IPS DF 4.7 (cell line): ENCODE measurements around the gene EVI5L.
"Not testable (repeated sequence)": the region's sequence is repeated elsewhere in the genome, so short reads cannot be mapped to it uniquely, and the experiment has no call there.

Source experiments
- DNase-seq: peaks from one replicate; pipeline ENCODE4 v3.0.0-alpha.2; 2013; ENCODE audit warnings: low spot score; ENCODE audit errors: extremely low read depth

The EVI5L gene

GRCh38 chr19:7816040-7816439, 14.0 kb upstream of the EVI5L start:
- DNase-seq, result not testable (repeated sequence)

DNA sequence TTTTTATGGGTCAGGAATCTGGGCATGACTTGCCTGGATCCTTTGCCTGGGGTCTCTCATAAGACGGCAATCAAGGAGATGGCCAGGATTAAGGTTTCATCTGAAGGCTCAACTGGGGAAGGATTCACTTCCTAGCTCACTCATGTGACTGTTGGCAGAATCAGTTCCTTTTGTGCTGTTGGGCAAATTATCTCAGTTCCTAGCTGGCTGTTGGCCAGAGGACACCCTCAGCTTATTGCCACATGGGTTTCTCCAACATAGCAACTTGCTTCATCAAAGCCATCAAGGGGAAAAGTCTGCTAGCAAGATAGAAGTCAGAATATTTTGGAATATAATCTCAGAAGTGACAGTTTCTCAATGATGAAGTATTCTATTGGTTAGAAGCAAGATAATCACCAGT, 12.2 kb upstream of the EVI5L start:
- DNase-seq, result no peak

GRCh38 chr19:7818806-7819205, 11.2 kb upstream of the EVI5L start:
- DNase-seq, result no peak

DNA sequence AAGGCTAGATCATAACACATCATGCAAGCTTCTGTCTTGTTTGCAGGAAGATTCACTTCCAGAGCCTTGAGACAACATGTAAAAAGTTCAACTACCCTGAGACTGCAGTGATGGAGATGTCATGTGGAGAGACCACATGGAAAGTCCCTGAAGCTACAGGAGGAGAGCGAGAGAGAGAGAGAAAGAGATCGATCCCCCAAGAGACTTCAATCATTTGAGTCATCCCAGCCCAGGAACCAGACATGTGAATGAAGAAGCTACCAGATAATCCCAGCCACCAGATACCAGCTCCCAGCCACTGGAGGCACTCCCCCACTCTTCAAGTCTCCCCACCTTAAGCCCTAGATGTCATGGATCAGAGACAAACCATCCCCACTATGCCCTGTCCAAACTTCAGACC, 10.7 kb upstream of the EVI5L start:
- no peak for DNase-seq

DNA sequence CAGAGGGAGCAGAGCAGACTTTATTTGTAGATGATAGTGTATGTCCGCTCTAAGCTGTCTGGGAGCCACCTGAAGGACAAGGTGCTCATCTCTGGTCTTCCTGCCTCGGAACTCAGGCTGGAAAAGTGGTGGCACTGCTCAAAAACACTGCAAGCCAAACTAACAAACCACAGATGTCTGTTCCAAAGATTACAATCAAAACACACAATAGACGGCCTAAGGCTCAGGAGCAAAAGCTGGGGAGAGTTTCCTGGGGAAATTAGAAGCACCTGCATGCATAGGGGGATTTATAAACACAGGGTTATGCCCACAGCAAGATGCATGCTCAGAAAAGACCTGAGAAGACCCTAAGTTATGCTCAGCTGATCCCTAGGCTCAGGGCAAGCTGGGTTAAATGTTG, 9.4 kb upstream of the EVI5L start:
- no peak for DNase-seq

DNA sequence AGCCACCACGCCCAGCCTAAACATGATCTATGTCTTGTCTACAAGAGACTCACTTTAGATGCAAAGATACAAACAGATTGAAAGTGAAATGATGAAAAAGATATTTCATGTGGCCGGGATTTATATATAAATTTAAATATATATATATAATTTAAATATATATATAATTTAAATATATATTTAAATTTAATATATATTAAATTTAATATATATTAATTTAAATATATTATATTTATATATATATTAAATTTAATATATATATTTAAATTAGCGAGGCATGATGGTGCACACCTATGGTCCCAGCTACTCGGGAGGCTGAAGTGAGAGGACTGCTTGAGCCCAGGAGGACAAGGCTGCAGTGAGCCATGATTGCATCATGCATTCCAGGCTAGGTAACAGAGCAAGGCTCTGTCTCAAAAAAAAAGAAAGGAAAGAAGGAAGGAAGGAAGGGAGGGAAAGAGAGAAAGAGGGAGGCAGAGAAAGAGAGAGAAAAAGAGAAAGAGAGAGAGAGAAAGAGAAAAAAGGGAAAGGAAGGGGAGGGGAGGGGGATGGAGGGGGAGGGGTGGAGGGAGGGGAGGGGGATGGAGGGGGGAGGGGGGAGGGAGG, 7.0 kb upstream of the EVI5L start:
- DNase-seq, result no peak

DNA sequence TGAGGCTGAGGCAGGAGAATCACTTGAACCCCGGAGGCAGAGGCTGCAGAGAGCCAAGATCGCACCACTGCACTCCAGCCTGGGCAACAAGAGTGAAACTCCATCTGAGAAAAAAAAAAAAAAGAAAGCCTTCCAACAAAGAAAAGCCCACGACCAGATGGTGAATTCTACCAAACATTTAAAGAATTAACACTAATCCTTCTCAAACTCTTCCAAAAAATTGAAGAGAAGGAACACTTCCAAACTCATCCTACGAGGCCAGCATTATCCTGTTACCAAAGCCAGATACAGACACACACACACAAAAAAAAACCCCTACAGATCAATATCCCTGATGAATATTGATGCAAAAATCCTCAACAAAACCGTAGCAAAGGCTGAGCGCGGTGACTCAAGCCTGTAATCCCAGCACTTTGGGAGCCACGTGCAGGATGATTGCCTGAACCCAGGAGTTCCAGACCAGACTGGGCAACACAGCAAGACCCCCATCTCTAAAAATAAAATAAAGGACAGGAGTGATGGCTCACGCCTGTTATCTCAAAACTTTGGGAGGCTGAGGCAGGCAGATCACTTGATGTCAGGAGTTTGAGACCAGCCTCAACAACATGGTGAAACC, 6.2 kb upstream of the EVI5L start:
- no peak for DNase-seq

GRCh38 chr19:7829166-7829520, 875 bp upstream of the EVI5L start:
- DNase-seq, result no peak

DNA sequence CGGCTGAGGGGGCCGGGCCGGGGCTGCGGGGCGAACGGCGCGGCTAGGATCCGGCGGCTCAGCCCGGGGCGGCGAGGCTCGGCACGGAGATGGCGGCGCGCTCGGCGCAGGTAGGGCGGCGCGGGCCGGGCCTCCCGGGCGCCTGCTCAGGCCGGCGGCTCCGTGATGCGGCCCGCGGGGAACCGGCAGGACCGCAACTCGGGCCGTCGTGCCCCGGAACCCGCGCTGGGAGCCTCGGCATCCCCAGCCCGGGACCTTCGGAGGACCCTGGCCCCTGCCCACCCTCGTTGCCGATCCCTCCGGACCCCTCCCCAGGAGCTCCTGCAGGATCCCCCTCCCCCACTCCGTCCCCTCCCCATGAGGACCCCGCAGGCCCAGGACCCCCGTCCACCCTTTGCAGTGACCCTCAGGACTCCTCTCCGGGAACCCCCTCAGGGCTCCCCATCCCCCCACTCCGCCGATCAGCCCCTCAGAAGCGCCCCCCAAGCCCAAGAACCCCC, 304 bp downstream of the EVI5L start:
- no peak for DNase-seq

DNA sequence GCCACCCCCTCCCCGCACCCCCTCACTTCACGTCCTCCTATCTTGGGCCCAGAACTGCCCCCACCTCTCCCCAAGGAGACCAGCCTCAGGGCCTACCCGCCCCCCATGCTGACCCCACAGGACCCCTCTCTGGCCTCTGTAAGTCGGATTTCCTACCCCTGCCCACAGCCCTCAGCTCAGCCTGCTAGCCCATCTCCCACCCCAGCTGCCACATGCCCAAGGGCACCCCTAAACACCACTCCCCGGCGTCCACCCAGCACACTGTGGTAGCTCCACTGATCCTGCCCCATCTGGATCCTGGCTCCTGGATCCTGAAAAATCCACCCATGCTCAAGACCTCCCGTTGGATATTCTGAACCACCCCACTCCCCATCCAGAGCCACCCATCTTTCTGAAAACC, 805 bp downstream of the EVI5L start:
- no peak for DNase-seq

GRCh38 chr19:7831452-7831851, 1.4 kb downstream of the EVI5L start:
- no peak for DNase-seq

- no peak for DNase-seq
Measured at GRCh38 chr19:7832009-7832408, 2.0 kb downstream of the EVI5L start.

DNA sequence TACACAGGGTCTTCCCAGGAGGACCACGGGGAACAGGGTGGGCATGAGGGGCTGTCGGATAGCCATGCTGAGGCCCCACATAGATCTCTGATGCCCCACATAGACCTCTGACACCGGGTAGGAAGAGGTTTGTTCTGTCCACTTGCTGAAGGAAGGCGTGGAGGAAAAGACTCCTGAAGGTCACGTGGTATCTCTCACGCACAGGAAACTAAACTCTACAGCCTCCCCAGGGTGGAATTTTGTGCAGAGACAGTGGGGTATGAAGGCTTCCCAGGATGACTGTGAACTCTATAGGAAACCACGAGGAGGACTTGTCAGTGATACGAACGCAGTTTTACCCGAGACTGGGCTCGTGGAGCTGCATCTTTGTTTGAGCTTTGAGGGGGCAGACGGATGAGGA, 2.8 kb downstream of the EVI5L start:
- DNase-seq, result no peak

DNA sequence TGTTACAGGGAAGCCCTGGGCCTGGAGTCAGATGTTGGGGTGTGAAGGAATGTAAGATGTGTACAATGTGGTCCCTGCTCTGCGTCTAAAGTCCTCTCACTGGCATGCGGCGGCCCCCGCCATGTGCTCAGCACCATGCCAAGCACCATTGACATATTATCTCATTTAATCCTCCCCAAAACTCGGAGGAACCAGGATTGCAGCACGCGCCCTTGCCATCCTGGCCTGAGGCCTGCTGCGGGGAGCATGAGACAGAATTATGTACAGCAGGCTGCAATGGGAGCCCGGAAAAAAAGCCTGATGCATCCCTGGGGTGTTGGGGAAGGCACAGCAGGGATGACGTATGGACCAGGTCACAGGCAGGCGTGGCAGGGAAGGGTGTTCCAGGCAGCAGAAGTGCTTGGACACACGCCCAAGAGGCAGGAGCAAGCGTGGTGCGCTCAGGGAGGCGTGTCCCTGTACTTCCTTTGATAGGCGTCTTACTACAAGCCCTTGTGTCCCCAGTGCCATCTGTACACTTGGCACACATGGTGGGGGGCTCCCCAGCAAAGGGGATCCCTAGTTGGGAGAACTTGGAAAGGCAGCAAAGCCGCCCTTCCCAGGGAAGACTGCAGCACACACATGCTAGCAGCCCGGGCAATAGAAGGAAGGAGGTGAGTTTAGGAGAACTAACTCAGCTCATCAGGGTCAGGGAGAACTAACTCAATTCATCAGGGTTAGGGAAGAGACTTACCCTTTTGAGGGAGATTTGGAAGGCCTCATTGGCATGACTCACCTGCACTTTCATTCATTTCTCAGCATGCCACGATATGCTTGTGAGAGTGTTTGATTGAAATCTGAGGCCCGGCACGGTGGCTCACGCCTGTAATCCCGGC, 3.4 kb downstream of the EVI5L start:
- DNase-seq, result no peak

DNA sequence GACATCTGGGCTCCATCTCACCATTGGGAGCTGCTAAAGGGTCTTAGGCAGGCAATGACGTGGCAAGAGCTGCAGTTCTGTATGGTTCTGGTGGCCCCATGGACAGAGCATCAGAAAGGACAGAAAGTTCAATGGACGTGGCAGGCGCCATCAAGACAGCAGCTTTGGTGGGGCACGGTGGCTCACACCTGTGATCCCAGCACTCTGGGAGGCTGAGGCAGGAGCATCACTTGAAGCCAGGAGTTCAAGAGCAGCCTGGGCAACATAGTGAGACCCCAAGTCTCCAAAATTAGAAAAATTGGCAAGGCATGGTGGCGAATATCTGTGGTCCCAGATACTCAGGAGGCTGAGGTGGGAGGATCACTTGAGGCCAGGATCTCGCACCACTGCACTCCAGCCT, 9.5 kb downstream of the EVI5L start:
- no peak for DNase-seq

- no peak for DNase-seq
Measured at GRCh38 chr19:7840629-7841028, 10.6 kb downstream of the EVI5L start.

DNA sequence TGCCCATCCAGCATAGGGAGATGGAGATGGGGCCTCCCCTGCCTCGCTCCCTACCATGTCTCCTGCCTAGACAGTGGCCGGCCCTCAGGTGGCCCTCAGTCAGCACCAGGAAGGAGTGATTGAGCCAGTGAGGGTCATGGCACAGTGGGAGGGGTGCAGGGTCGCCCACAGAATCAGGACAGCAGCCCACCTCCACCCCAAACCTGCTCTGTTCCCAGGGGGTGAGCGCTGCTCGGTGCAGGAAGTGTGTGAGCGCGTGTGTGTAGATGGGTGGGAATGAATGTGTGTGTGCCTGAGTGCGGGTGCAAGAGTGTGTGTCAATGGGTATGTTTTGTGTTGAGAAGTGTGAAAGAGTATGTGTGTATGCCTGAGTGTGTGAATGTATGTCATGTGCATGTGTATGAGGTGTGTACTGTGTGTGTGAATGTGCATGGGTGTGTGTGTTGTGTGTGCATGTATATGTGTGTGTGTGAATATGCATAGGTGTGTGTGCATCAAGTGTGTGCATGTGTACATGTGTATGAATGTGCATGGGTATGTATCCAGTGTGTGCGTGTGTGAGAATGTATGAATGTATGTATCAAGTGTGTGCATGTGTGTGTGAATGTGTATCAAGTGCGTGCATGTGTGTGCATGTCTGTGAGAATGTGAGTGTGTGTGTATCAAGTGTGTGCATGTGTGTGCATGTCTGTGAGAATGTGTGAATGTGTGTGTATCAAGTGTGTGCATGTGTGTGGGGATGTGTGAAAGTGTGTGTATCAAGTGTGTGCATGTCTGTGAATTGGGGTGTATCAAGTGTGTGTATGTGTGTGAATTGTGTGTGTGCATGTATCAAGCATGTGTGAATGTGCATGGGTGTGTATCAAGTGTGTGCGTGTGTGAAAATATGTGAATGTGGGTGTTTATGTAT, 12.0 kb downstream of the EVI5L start:
- DNase-seq, result no peak

DNA sequence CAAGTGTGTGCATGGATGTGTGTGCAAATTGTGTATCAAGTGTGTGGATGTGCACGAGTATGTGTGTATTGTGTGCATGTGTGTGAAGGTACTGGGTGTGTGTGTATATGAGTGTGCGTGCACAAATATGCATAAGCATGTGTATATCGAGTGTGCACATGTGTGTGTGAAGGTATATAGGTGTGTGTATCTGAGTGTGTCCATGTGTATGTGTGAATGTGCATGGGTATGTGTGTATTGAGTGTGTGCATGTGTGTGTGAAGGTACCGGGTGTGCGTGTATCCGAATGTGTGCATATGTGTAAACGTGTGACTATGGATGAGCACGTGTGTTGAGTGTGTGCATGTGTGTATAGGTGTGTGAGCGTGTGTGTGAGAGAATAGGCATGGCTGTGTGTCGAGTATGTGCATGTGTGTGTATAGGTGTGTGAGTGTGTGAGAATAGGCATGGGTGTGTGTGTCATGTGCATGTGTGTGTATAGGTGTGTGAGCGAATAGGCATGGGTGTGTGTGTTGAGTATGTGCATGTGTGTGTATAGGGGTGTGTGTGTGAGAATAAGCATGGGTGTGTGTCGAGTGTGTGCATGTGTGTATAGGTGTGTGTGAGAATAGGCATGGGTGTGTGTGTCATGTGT, 12.8 kb downstream of the EVI5L start:
- no peak for DNase-seq

DNA sequence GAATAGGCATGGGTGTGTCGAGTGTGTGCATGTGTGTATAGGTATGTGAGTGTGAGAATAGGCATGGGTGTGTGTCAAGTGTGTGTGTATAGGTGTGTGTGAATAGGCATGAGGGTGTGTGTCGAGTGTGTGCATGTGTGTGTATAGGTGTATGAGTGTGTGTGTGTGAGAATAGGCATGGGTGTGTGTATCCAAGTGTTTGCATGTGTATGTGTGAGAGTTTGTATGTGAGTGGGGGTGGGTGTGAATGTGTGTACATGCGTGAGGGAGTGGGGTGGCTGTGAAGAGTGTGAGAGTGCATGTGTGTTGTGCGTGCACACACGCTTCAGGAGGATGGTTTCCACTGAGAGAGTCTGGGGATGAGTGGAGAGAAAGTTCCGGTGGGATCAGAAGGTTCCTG, 13.5 kb downstream of the EVI5L start:
- no peak for DNase-seq

DNA sequence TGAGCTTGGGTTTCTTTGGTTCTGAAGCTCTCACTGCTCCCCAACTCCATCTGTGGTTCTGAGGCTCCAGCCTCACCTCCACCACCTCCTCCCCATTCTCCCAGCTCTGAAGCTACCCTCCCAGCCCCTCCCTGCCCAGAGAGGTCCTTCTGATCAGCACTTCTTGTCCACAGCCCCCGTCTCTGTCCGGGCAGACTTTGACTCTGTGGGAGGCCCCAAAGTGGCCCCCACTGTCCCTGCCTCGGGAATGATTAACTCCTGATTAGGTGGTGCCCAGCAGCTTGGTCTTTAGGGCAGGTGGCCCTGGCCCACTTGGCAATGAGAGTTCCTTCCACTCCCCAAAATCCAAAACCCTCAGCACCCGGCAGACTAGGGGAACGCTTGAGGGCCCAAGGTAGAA, 14.4 kb downstream of the EVI5L start:
- no peak for DNase-seq

GRCh38 chr19:7844951-7845350, 14.9 kb downstream of the EVI5L start:
- DNase-seq, result no peak
